Activated T-helper 1 cell treated with anti-CD3 and anti-CD28 coated beads, Interleukin-12 subunit alpha, Interleukin-12 subunit beta, Interleukin-2, Interleukin-4 antibody, amounts not matched to agents 30 ng/mL and 10 ng/mL and 1 ng/mL, durations not matched to agents 14 hours and 24 hours and 36 hours (primary cell): Measurements from ENCODE around the gene METTL16. TPM values are rescaled to one million over a fixed set of nuclear protein-coding genes. Genes with fewer than 3 reads are reported as not detected.

Experiments used
- DNase-seq: peaks from one replicate; pipeline ENCODE4 v3.0.0; 2021; ENCODE audit warnings: low spot score
- H3K27ac Mint-ChIP-seq: one replicate; pipeline ENCODE4 v1.8.0; 2021; ENCODE audit warnings: mild to moderate bottlenecking, mixed read lengths
- H3K27me3 Mint-ChIP-seq: one replicate; pipeline ENCODE4 v1.8.0; 2022; ENCODE audit warnings: mild to moderate bottlenecking, moderate library complexity, mixed read lengths; ENCODE audit not compliant: insufficient read depth
- H3K36me3 Mint-ChIP-seq: one replicate; pipeline ENCODE4 v1.8.0; 2021; ENCODE audit warnings: low read depth, mixed read lengths
- H3K4me1 Mint-ChIP-seq: one replicate; pipeline ENCODE4 v1.8.0; 2021; ENCODE audit warnings: low read depth, mixed read lengths
- H3K4me3 Mint-ChIP-seq: one replicate; pipeline ENCODE4 v1.8.0; 2021; ENCODE audit warnings: mild to moderate bottlenecking, moderate library complexity, mixed read lengths
- H3K9me3 Mint-ChIP-seq: one replicate; pipeline ENCODE4 v1.8.0; 2021; ENCODE audit warnings: mixed read lengths
- intact Hi-C: fragments of 100-400 bp; cut with micrococcal nuclease; formaldehyde crosslinking; loops from one replicate; pipeline ENCODE4 v1.15.1; 2024
- total RNA-seq: library from RNA; stranded (reverse); gene quantifications from 2 replicates; pipeline ENCODE4 v1.2.3, GENCODE V29; 2022

The METTL16 gene
- total RNA-seq, 1 donor from 2014 or later = 53.9 TPM

GRCh38 chr17:2416010-2416734, 95.5 kb downstream of the METTL16 start:
- H3K9me3 Mint-ChIP-seq = no peaks in the 10 kb centered on the region

GRCh38 chr17:2415081-2415480, 96.6 kb downstream of the METTL16 start:
- intact Hi-C loops = loop anchor here (5.0 kb wide), 1 partner anchor 78 kb away; the partner anchor contains the start of genes SGSM2 and TSR1
- no peaks in the 10 kb centered on the region for H3K27me3 Mint-ChIP-seq
- no peaks in the 10 kb centered on the region for H3K9me3 Mint-ChIP-seq
- no peak overlapping the region for H3K27ac Mint-ChIP-seq
- H3K4me1 Mint-ChIP-seq = no peaks in the 10 kb centered on the region
- H3K4me3 Mint-ChIP-seq = no peak overlapping the region
- DNase-seq = no peak
- peaks cover 18% of the 10 kb centered on the region for H3K36me3 Mint-ChIP-seq

More at GRCh38 chr17:2416010-2416734, 95.5 kb downstream of the METTL16 start:
- H3K4me3 Mint-ChIP-seq = no peak overlapping the region
- peak; percentile 78 for DNase-seq
- H3K27me3 Mint-ChIP-seq = no peaks in the 10 kb centered on the region
- intact Hi-C loops = loop anchor here (1.0 to 5.0 kb wide), 3 partner anchors 15 to 79 kb away; partner anchors contain the start of genes MNT, SGSM2 and TSR1
- no peak overlapping the region for H3K27ac Mint-ChIP-seq
- H3K4me1 Mint-ChIP-seq = no peaks in the 10 kb centered on the region
- H3K36me3 Mint-ChIP-seq = peaks cover 18% of the 10 kb centered on the region

GRCh38 chr17:2414446-2415064, 97.1 kb downstream of the METTL16 start:
- Mint-ChIP-seq H3K9me3 (no peaks in the 10 kb centered on the region), H3K27me3 (no peaks in the 10 kb centered on the region), H3K36me3 (peaks cover 15% of the 10 kb centered on the region), H3K27ac (no peak overlapping the region), H3K4me1 (no peaks in the 10 kb centered on the region), H3K4me3 (no peak overlapping the region)
- intact Hi-C loops = loop anchor here (5.0 kb wide), 1 partner anchor 77 kb away; the partner anchor contains the start of genes SGSM2 and TSR1
- DNase-seq = no peak

GRCh38 chr17:2412561-2413021, 99.1 kb downstream of the METTL16 start:
- Mint-ChIP-seq H3K27ac (no peak overlapping the region), H3K9me3 (no peaks in the 10 kb centered on the region), H3K4me3 (no peak overlapping the region), H3K36me3 (peaks cover 11% of the 10 kb centered on the region), H3K27me3 (no peaks in the 10 kb centered on the region), H3K4me1 (no peaks in the 10 kb centered on the region)
- intact Hi-C loops = no loop called here
- no peak for DNase-seq

- intact Hi-C loops = no loop called here
- H3K27me3 Mint-ChIP-seq = no peaks in the 10 kb centered on the region
- H3K36me3 Mint-ChIP-seq = peaks cover 13% of the 10 kb centered on the region
Measured at GRCh38 chr17:2410951-2411350, 100.7 kb downstream of the METTL16 start.

GRCh38 chr17:2406903-2407790, 104.5 kb downstream of the METTL16 start:
- intact Hi-C loops = no loop called here
- no peaks in the 10 kb centered on the region for H3K9me3 Mint-ChIP-seq
- no peaks in the 10 kb centered on the region for H3K27me3 Mint-ChIP-seq
- H3K36me3 Mint-ChIP-seq = peaks cover 15% of the 10 kb centered on the region
- peak overlapping the region; percentile 11 for H3K4me3 Mint-ChIP-seq
- peak overlapping the region; percentile 27 for H3K27ac Mint-ChIP-seq
- peaks cover 34% of the 10 kb centered on the region for H3K4me1 Mint-ChIP-seq
- no peak for DNase-seq

More at GRCh38 chr17:2410951-2411350, 100.7 kb downstream of the METTL16 start:
- Mint-ChIP-seq H3K9me3 (no peaks in the 10 kb centered on the region), H3K27ac (no peak overlapping the region), H3K4me1 (peaks cover 11% of the 10 kb centered on the region), H3K4me3 (no peak overlapping the region)
- DNase-seq = no peak

GRCh38 chr17:2406271-2406902, 105.3 kb downstream of the METTL16 start:
- Mint-ChIP-seq H3K27me3 (no peaks in the 10 kb centered on the region), H3K9me3 (no peaks in the 10 kb centered on the region), H3K4me3 (no peak overlapping the region), H3K36me3 (peaks cover 15% of the 10 kb centered on the region), H3K27ac (peak overlapping the region; percentile 18), H3K4me1 (peaks cover 39% of the 10 kb centered on the region)
- intact Hi-C loops = no loop called here
- DNase-seq = no peak

GRCh38 chr17:2405247-2405926, 106.3 kb downstream of the METTL16 start:
- H3K27ac Mint-ChIP-seq = no peak overlapping the region
- peaks cover 41% of the 10 kb centered on the region for H3K4me1 Mint-ChIP-seq
- intact Hi-C loops = no loop called here
- H3K4me3 Mint-ChIP-seq = no peak overlapping the region
- no peak for DNase-seq
- no peaks in the 10 kb centered on the region for H3K9me3 Mint-ChIP-seq
- peaks cover 10% of the 10 kb centered on the region for H3K36me3 Mint-ChIP-seq
- H3K27me3 Mint-ChIP-seq = no peaks in the 10 kb centered on the region

- no peak for DNase-seq
- intact Hi-C loops = loop anchor here (5.0 kb wide), 1 partner anchor 109 kb away; the partner anchor contains the start of gene METTL16
- Mint-ChIP-seq H3K9me3 (no peaks in the 10 kb centered on the region), H3K27ac (no peak overlapping the region), H3K4me3 (peak overlapping the region; percentile 77), H3K36me3 (peaks cover 10% of the 10 kb centered on the region), H3K4me1 (peaks cover 49% of the 10 kb centered on the region), H3K27me3 (no peaks in the 10 kb centered on the region)
Measured at GRCh38 chr17:2403044-2403443, 108.6 kb downstream of the METTL16 start.

GRCh38 chr17:2402544-2402943, 109.1 kb downstream of the METTL16 start:
- peaks cover 10% of the 10 kb centered on the region for H3K36me3 Mint-ChIP-seq
- no peak for DNase-seq
- H3K4me3 Mint-ChIP-seq = peak overlapping the region; percentile 77
- intact Hi-C loops = loop anchor here (5.0 kb wide), 1 partner anchor 110 kb away; the partner anchor contains the start of gene METTL16
- peaks cover 54% of the 10 kb centered on the region for H3K4me1 Mint-ChIP-seq
- peak overlapping the region; percentile 82 for H3K27ac Mint-ChIP-seq
- no peaks in the 10 kb centered on the region for H3K27me3 Mint-ChIP-seq
- no peaks in the 10 kb centered on the region for H3K9me3 Mint-ChIP-seq

- peaks cover 7% of the 10 kb centered on the region for H3K36me3 Mint-ChIP-seq
- peaks cover 54% of the 10 kb centered on the region for H3K4me1 Mint-ChIP-seq
- intact Hi-C loops = loop anchor here (1.0 to 5.0 kb wide), 10 partner anchors 9 to 685 kb away; partner anchors contain the start of genes CLUH, METTL16, SMG6 and SRR
- peak; percentile 100 for DNase-seq
- peak overlapping the region; percentile 98 for H3K27ac Mint-ChIP-seq
- peak overlapping the region; percentile 93 for H3K4me3 Mint-ChIP-seq
- H3K9me3 Mint-ChIP-seq = no peaks in the 10 kb centered on the region
- H3K27me3 Mint-ChIP-seq = no peaks in the 10 kb centered on the region
Measured at GRCh38 chr17:2401426-2402221, 110.1 kb downstream of the METTL16 start.
